ENCODE results near the gene LTB4R2. TPM values are rescaled to one million over a fixed set of nuclear protein-coding genes. Genes with fewer than 3 reads are reported as not detected.

Gene LTB4R2
- total RNA-seq, 1 donor from 2014 or later: 6.4 TPM

DNA sequence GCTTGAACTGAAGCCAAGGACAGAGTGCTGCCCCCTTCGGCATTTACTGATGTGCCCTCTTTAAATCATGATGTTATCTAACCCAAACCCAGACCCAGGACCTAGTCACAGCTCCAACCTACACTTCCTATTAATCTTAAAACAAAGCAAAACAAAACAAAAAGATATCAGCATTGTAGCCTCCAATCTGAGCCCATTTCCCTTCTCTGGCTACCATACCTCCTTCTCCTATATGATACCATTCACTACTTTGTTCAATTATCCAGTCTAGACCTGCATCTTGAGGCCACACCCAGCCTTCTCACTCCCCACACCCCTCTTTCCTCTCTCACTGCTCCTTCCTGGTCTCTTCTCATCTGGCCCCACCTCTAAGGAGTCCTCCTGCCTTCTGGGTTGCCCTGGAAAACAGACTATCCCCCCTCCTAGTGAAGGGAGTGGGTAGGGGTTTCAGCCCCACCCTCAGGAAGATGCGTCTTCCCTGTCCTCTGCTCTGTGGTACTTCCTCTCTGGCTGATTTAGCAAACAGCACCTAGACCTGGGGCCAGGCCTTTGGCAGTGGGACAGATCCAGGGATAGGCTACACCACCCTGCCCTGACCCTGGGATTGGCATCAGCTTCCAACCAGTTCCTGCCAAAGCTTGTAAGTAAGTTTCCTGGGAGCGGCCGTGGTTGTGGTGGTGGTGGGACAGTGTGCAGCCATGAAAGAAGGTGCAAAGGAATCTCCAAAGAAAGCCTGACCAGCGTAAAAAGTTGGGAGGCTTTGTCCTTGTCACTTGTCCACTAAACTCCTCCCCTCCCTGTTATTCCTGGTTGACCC lies 4.6 kb downstream of the LTB4R2 start:
- Histone ChIP-seq H3K27me3 (peaks cover 23% of the 10 kb centered on the region), H3K4me3 (no peak overlapping the region), H3K27ac (peak overlapping the region; percentile 55), H3K4me1 (peaks cover 72% of the 10 kb centered on the region), H3K9me3 (no peaks in the 10 kb centered on the region), H3K36me3 (no peaks in the 10 kb centered on the region)
- TF ChIP-seq CTCF (IDR thresholded peaks at IDR 0.05): no peak
- DNase-seq: no peak
- no peak for ATAC-seq
- intact Hi-C loops (cut with DNase I): no loop called here

DNA sequence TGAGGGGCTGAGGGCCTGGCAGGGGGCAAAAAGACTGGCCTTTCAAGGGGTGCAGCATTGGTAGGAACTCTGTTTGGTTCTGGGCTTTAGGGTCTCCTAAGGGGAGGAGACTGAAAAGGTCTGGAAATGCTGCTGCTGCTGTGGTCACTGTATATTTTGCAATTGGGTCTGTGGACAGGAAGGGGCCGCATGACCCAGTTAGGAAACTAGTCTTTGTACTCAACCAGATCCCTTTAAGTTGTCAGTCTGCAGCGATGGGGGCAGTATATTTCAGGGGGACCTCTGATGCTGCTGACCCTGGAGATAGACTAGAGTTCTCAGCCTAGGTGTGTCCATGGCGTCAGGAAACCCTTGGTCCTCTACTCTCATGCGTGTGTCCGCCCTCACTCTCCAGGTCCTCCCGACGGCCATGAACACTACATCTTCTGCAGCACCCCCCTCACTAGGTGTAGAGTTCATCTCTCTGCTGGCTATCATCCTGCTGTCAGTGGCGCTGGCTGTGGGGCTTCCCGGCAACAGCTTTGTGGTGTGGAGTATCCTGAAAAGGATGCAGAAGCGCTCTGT lies 5.4 kb downstream of the LTB4R2 start:
- DNase-seq (peak; percentile 46), ATAC-seq (no peak)
- Histone ChIP-seq H3K36me3 (no peaks in the 10 kb centered on the region), H3K4me1 (peaks cover 65% of the 10 kb centered on the region), H3K27me3 (peaks cover 23% of the 10 kb centered on the region), H3K9me3 (no peaks in the 10 kb centered on the region), H3K27ac (peak overlapping the region; percentile 63), H3K4me3 (no peak overlapping the region)
- intact Hi-C loops (cut with DNase I): no loop called here
- TF ChIP-seq CTCF (IDR thresholded peaks at IDR 0.05): no peak

DNA sequence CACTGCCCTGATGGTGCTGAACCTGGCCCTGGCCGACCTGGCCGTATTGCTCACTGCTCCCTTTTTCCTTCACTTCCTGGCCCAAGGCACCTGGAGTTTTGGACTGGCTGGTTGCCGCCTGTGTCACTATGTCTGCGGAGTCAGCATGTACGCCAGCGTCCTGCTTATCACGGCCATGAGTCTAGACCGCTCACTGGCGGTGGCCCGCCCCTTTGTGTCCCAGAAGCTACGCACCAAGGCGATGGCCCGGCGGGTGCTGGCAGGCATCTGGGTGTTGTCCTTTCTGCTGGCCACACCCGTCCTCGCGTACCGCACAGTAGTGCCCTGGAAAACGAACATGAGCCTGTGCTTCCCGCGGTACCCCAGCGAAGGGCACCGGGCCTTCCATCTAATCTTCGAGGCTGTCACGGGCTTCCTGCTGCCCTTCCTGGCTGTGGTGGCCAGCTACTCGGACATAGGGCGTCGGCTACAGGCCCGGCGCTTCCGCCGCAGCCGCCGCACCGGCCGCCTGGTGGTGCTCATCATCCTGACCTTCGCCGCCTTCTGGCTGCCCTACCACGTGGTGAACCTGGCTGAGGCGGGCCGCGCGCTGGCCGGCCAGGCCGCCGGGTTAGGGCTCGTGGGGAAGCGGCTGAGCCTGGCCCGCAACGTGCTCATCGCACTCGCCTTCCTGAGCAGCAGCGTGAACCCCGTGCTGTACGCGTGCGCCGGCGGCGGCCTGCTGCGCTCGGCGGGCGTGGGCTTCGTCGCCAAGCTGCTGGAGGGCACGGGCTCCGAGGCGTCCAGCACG lies 6.1 kb downstream of the LTB4R2 start:
- intact Hi-C loops (cut with DNase I): no loop called here
- no peaks in the 10 kb centered on the region for H3K9me3 ChIP-seq
- DNase-seq (peak; percentile 75), ATAC-seq (peak; percentile 60)
- H3K4me1 ChIP-seq: peaks cover 61% of the 10 kb centered on the region
- peak overlapping the region; percentile 63 for H3K27ac ChIP-seq
- no peaks in the 10 kb centered on the region for H3K36me3 ChIP-seq
- peaks cover 23% of the 10 kb centered on the region for H3K27me3 ChIP-seq
- peak; percentile 38 for TF ChIP-seq CTCF (IDR thresholded peaks at IDR 0.05)
- no peak overlapping the region for H3K4me3 ChIP-seq

- peak; percentile 5 for ATAC-seq
- Histone ChIP-seq H3K4me1 (peaks cover 56% of the 10 kb centered on the region), H3K9me3 (no peaks in the 10 kb centered on the region), H3K27me3 (peaks cover 23% of the 10 kb centered on the region), H3K4me3 (no peak overlapping the region), H3K27ac (peak overlapping the region; percentile 63), H3K36me3 (no peaks in the 10 kb centered on the region)
- no peak for TF ChIP-seq CTCF (IDR thresholded peaks at IDR 0.05)
- no peak for DNase-seq
- intact Hi-C loops (cut with DNase I): no loop called here
Measured at GRCh38 chr14:24316597-24316950, 6.6 kb downstream of the LTB4R2 start.

DNA sequence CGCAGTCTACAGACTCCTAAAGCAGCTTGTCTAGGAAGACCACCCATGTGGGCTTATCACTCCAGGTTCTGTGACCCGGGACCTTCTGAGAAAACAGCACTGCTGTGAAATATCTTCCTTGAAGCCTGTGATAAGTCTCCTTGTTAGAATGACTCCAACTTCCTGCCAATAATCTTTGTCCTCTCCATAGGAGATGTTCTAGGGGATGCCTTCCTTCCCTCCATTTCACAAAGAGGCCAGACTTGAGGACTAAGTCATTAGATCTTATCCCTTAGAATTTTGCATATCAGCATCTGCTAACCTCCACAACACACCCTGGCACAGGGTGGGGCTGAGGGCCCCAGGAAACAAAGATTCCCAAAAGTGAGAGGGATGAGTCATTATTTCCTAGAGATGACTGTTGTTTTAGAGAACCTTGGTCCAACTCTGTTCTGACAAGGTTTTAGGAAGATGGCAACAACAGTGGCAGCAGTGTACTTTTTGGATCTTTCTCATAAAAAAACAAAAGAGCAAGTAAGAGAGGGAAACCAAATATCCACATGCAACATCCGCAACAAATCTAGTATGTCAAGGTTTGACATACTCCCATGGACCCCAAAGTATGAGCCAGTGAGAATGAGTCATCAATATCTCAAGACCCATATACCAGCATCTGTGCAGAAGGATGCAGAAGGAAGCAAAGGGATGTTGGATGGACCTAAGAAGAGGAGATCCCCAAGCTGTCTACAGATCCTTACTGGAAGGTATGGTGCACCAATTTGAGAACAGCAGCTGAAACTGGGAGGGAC lies 7.4 kb downstream of the LTB4R2 start:
- TF ChIP-seq CTCF (IDR thresholded peaks at IDR 0.05): no peak
- Histone ChIP-seq H3K9me3 (no peaks in the 10 kb centered on the region), H3K4me3 (no peak overlapping the region), H3K27me3 (peaks cover 23% of the 10 kb centered on the region), H3K4me1 (peaks cover 48% of the 10 kb centered on the region), H3K27ac (no peak overlapping the region), H3K36me3 (no peaks in the 10 kb centered on the region)
- DNase-seq (no peak), ATAC-seq (no peak)
- intact Hi-C loops (cut with DNase I): no loop called here

Measured in upper lobe of right lung (tissue), 1 donor.